Lung (tissue), 12 donors: ENCODE measurements around the gene ADPRS. TPM values are rescaled to one million over a fixed set of nuclear protein-coding genes. Genes with fewer than 3 reads are reported as not detected.

Source experiments
- ATAC-seq: fragments of 200-7000 bp; cut with Tn5 transposase; one replicate; pipeline ENCODE4 v1.9.1; 2020; ENCODE audit warnings: moderate number of reproducible peaks; ENCODE audit not compliant: insufficient read depth, low FRiP score
- DNase-seq, 3 donors: peaks; one replicate each; pipeline ENCODE4 v3.0.0-alpha.2; 2013 to 2017
- H3K27ac ChIP-seq, 2 donors: one replicate each; pipeline ENCODE4 v1.5.1; 2013; ENCODE audit warnings: mild to moderate bottlenecking in 2 of 2, moderate library complexity in 2 of 2, control low read depth in 1 of 2, inconsistent platforms in 1 of 2, low read depth in 1 of 2, low read length in 1 of 2
- H3K27me3 ChIP-seq, 3 donors: one replicate each; pipeline ENCODE4 v1.5.1; 2013; ENCODE audit warnings: low read length in 2 of 3; ENCODE audit not compliant: control insufficient read depth in 3 of 3, insufficient read depth in 3 of 3
- H3K36me3 ChIP-seq, 4 donors: one replicate each; pipeline ENCODE4 v1.5.1; 2013; ENCODE audit warnings: low read length in 4 of 4, mild to moderate bottlenecking in 1 of 4, moderate library complexity in 1 of 4; ENCODE audit not compliant: control insufficient read depth in 4 of 4, insufficient read depth in 4 of 4
- H3K4me1 ChIP-seq, 5 donors: one replicate each; pipeline ENCODE4 v1.5.1; 2013; ENCODE audit warnings: low read length in 5 of 5, mild to moderate bottlenecking in 2 of 5, moderate library complexity in 1 of 5; ENCODE audit not compliant: control insufficient read depth in 5 of 5, insufficient read depth in 5 of 5
- H3K4me3 ChIP-seq: one replicate; pipeline ENCODE4 v1.5.1; 2013; ENCODE audit warnings: mild to moderate bottlenecking, control low read depth, moderate library complexity
- H3K9ac ChIP-seq, 2 donors: one replicate each; pipeline ENCODE4 v1.5.1; 2013; ENCODE audit warnings: low read length in 2 of 2, control low read depth in 1 of 2; ENCODE audit not compliant: insufficient read depth in 1 of 2
- H3K9me3 ChIP-seq, 4 donors: one replicate each; pipeline ENCODE4 v1.5.1; 2013; ENCODE audit warnings: low read length in 3 of 4, mild to moderate bottlenecking in 1 of 4, moderate library complexity in 1 of 4; ENCODE audit not compliant: control insufficient read depth in 4 of 4, insufficient read depth in 3 of 4
- WGBS, 2 donors: extraction: QIAGEN DNeasy Blood & Tissue Kit; methylation state at CpG; one replicate each; pipeline ENCODE4 v1.1.7; 2013; 5-methylcytosine and 5-hydroxymethylcytosine counted together
- polyA plus RNA-seq, 2 donors: library from polyadenylated mRNA; stranded (reverse); fragments of 200-250 nt; gene quantifications; one replicate each; pipeline ENCODE4 v1.2.1, GENCODE V29; 2013
- total RNA-seq, 2 donors: library from RNA; depleted of rRNA in 1 of 2; stranded (reverse); fragments of >200 nt in 1 of 2; gene quantifications; one replicate each; pipeline ENCODE4 v1.2.1, GENCODE V29; 2014 to 2021
- TF ChIP-seq, protein P1 (sequence below): IDR thresholded peaks from 2 replicates; pipeline ENCODE4 v1.5.1; 2012; ENCODE audit warnings: mild to moderate bottlenecking; ENCODE audit errors: control extremely low read depth, extremely low read depth
- donor health status: control.
- donor health status: control.
- donor health status: Bipolar disorder and iron deficiency.
- donor health status: healthy.
- donor health status: DM: yes; HTN: yes; CAD: no.

Gene ADPRS
- total and polyA plus RNA-seq, 4 donors: 22.0 to 44.3 (median 32.5) TPM

DNA sequence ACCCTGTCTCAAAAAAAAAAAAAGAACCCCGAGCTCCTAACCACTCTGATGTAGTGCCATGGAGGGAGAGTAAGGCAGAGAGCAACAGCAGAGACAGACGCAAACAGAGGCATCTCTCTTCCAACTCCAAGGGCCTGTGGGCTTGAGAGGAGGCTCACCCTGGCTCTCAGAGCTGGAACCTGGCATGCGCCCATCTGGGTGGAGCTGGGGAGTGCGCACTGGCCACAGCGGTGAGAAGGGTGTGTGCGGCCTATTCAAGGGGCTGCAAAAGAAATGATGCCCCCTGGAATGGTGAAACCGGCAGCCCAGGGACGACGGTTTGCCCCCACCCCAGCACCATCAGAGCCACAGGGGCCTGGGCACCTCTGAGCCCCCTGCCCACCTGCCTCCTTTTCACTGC is 18.7 kb downstream of the ADPRS start:
- no peaks in the 10 kb centered on the region for H3K27me3 ChIP-seq
- DNase-seq: no peak
- ATAC-seq: no peak
- H3K36me3 ChIP-seq: no peaks in the 10 kb centered on the region
- H3K4me3 ChIP-seq: no peak overlapping the region
- no peak overlapping the region for H3K27ac ChIP-seq
- 79 to 86% methylated on average over 9 of the region's 9 CpGs for WGBS, 2 donors
- TF ChIP-seq, protein P1, sequence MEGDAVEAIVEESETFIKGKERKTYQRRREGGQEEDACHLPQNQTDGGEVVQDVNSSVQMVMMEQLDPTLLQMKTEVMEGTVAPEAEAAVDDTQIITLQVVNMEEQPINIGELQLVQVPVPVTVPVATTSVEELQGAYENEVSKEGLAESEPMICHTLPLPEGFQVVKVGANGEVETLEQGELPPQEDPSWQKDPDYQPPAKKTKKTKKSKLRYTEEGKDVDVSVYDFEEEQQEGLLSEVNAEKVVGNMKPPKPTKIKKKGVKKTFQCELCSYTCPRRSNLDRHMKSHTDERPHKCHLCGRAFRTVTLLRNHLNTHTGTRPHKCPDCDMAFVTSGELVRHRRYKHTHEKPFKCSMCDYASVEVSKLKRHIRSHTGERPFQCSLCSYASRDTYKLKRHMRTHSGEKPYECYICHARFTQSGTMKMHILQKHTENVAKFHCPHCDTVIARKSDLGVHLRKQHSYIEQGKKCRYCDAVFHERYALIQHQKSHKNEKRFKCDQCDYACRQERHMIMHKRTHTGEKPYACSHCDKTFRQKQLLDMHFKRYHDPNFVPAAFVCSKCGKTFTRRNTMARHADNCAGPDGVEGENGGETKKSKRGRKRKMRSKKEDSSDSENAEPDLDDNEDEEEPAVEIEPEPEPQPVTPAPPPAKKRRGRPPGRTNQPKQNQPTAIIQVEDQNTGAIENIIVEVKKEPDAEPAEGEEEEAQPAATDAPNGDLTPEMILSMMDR: no peak
- no peak overlapping the region for H3K9ac ChIP-seq
- no peaks in the 10 kb centered on the region for H3K4me1 ChIP-seq
- H3K9me3 ChIP-seq: no peaks in the 10 kb centered on the region

DNA sequence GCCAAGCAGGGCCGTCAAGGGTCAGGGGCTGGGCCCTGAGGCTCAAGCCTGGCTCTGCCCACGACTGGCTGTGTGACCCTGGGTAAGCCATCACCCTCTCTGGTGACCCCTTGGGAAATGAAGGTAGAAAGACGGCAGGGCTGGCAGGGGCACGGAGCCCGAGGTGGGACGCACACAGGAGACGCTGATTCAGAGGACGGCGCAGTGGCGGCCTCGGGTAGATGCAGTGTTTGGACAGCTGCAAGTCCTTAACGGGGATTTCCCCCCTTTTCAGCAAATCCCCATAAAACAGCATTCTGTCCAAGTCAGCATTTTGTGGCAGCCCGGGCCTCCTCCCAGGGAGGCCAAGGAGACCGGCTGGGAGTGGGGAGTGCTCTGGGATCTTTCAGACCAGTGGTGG is 19.6 kb downstream of the ADPRS start:
- Histone ChIP-seq H3K9me3 (no peaks in the 10 kb centered on the region), H3K4me3 (no peak overlapping the region), H3K27ac (no peak overlapping the region), H3K36me3 (no peaks in the 10 kb centered on the region), H3K27me3 (no peaks in the 10 kb centered on the region), H3K9ac (no peak overlapping the region), H3K4me1 (no peaks in the 10 kb centered on the region)
- DNase-seq (no peak), ATAC-seq (no peak)
- 84 to 91% methylated on average over 14 of the region's 14 CpGs for WGBS, 2 donors
- TF ChIP-seq, protein P1: no peak

DNA sequence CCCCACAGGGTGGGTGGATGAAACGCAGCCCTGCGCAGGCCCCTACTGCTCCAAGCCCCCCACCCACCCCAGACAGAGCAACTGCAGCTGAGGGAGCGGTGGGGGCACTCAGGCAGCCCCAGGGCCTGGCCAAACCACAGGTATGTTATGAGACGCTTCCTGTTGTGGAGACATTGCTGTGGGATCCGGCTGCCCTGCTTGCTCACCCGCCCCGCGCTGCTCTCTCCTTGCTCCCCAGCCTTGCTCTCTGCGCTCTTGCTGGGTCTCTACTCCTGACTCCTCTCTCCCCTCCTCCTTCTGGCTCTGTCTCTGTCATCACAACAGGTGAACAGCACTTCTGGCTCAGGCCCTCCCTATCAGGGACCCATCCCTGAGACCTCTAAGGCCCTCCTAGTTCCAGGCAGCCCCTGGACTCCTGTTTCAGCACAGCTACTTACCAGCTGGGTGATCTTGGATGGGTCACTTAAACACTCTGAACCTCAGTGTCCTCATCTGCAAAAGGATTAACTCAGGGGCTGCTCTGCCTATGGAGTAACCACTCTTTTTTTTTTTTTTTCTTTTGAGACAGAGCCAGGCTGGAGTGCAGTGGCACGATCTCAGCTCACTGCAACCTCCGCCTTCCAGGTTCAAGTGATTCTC is 20.5 kb downstream of the ADPRS start:
- ATAC-seq (no peak), DNase-seq (no peak)
- Histone ChIP-seq H3K27ac (no peak overlapping the region), H3K9ac (no peak overlapping the region), H3K4me3 (no peak overlapping the region), H3K9me3 (no peaks in the 10 kb centered on the region), H3K27me3 (no peaks in the 10 kb centered on the region), H3K36me3 (no peaks in the 10 kb centered on the region), H3K4me1 (no peaks in the 10 kb centered on the region)
- TF ChIP-seq, protein P1: no peak
- 46 to 72% methylated on average over 11 of the region's 11 CpGs for WGBS, 2 donors

DNA sequence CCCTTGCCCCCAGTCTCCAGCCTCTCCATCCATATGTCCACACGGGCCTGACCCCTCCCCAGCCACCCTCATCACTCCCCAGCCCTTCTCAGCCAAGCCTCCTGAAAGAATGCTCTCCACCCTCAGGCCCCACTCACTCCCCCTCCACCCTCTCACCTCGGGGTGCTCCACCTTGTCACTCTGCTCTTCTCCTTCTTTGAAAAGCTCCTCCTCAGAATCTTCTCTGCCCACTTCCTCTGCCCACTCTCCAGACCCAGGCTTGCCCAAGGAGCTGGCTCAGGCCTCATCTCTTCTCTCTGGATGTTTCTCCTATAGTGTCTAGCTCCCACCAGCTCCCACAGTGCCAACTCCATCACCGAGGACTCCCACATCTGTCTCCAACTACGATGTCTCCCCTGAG is 22.5 kb downstream of the ADPRS start:
- Histone ChIP-seq H3K9me3 (no peaks in the 10 kb centered on the region), H3K9ac (no peak overlapping the region), H3K4me1 (peaks cover 0 to 11% (median 0%) of the 10 kb centered on the region in 5 donors), H3K4me3 (no peak overlapping the region), H3K27me3 (no peaks in the 10 kb centered on the region), H3K36me3 (no peaks in the 10 kb centered on the region), H3K27ac (no peak overlapping the region)
- ATAC-seq (no peak), DNase-seq (no peak)
- TF ChIP-seq, protein P1: no peak
- 62 to 75% methylated on average over 4 of the region's 4 CpGs for WGBS, 2 donors
